GM12874 (cell line): ENCODE measurements around the gene KRTAP10-4.

Experiments
- TF ChIP-seq, protein P1 (sequence below): IDR thresholded peaks from 2 replicates; pipeline ENCODE4 v1.5.1; 2011; ENCODE audit warnings: low read depth, mild to moderate bottlenecking, control low read depth, low read length, moderate library complexity; ENCODE audit not compliant: insufficient read depth

KRTAP10-4 gene

GRCh38 chr21:44557491-44558328 is 15.8 kb upstream of the KRTAP10-4 start:
- TF ChIP-seq, protein P1, sequence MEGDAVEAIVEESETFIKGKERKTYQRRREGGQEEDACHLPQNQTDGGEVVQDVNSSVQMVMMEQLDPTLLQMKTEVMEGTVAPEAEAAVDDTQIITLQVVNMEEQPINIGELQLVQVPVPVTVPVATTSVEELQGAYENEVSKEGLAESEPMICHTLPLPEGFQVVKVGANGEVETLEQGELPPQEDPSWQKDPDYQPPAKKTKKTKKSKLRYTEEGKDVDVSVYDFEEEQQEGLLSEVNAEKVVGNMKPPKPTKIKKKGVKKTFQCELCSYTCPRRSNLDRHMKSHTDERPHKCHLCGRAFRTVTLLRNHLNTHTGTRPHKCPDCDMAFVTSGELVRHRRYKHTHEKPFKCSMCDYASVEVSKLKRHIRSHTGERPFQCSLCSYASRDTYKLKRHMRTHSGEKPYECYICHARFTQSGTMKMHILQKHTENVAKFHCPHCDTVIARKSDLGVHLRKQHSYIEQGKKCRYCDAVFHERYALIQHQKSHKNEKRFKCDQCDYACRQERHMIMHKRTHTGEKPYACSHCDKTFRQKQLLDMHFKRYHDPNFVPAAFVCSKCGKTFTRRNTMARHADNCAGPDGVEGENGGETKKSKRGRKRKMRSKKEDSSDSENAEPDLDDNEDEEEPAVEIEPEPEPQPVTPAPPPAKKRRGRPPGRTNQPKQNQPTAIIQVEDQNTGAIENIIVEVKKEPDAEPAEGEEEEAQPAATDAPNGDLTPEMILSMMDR: no peak

- TF ChIP-seq, protein P1: no peak
These were observed 14.8 kb upstream of the KRTAP10-4 start, which contains the start of gene KRTAP10-3 for GRCh38 chr21:44558695-44559094. TSS of gene KRTAP10-3 (minus strand) at chr21:44558795. CDS start at chr21:44558715, 80 bp downstream.

GRCh38 chr21:44564099-44564498 is 9.4 kb upstream of the KRTAP10-4 start:
- TF ChIP-seq, protein P1: no peak

GRCh38 chr21:44564886-44565598 is 8.5 kb upstream of the KRTAP10-4 start:
- TF ChIP-seq, protein P1: no peak

DNA sequence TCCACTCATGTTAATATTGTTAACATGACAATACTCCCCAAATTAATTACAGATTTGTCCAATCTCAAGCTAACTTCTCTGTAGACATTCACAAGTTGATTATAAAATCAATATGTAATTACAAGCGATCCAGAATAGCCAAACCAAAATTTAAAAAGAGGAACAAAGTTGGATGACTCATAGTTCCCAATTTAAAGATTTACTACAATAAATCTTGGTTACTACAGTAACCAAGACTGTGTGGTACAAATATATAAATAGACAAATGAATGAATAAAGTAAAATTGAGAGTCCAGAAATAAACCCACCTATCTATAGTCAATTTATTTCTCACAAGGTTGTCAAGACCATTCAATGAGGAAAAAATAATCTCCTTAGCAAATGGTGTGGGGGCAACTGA is 7.1 kb upstream of the KRTAP10-4 start:
- TF ChIP-seq, protein P1: no peak

DNA sequence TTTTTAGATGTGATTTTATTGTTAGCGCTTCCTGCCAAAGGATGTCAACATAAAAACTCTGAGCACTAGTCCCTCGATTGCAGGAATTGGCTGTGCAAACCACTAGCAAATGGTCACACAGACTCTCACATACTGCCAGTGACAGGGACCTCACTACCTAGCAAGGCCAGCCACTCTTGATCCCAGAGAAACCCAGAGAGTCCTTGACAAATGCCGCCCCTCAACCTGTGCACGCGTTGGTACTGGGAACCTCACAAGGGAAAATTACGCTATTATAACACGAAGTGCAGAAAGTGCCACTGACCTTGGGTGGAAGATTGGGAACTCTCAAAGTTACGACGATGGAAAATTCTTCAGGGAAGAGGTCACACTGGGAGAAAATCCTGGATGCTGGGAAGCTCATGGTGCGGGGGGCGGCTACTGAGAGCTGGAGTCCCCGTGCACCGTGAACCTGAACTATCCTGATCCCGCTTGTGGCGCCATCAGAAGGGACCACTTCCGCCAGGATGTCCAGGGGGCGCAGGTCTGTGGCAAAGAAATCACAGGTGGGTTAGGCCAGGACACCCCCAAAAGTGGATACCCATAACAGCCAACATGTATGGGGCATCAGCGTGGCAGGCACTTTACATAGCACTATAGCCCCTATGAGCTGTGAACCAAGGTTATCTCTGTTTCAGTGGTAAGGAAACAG is 5.9 kb upstream of the KRTAP10-4 start:
- TF ChIP-seq, protein P1: no peak

DNA sequence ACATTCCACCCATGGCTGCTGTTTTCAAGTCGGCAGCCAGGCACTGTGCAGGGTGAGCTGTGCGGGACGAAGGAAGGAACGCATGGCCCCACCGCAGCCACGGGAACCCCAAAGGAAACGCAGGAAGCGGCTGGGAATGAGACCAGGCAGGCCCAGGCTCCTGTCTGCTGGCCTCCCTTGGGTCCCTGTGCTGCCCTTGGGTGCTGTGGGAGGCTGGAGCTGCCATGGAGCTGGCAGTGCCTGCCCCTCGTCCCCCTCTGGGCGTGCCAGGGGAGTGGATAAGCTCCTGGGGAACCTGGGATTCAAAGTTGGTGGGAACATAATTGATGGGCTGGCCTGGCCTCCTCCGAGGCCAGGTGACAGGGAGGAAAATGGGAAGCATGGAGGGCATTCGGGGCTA is 5.3 kb upstream of the KRTAP10-4 start:
- TF ChIP-seq, protein P1: no peak
